Chondrocyte (in vitro differentiated cells): Measurements from ENCODE around the gene ESAM. TPM values are rescaled to one million over a fixed set of nuclear protein-coding genes. Genes with fewer than 3 reads are reported as not detected.

Source experiments
- DNase-seq: peaks from one replicate; pipeline ENCODE4 v3.0.0; 2021; ENCODE audit warnings: mixed read lengths, low spot score
- H3K27ac Mint-ChIP-seq: one replicate; pipeline ENCODE4 v1.8.0; 2021; ENCODE audit warnings: mild to moderate bottlenecking, moderate library complexity, mixed read lengths; ENCODE audit not compliant: unreplicated experiment
- H3K27me3 Mint-ChIP-seq: 2 replicates; pipeline ENCODE4 v1.8.0; 2021; ENCODE audit warnings: low read depth, mixed read lengths
- H3K36me3 Mint-ChIP-seq: 2 replicates; pipeline ENCODE4 v1.8.0; 2021; ENCODE audit warnings: low read depth, mixed read lengths
- H3K4me1 Mint-ChIP-seq: 2 replicates; pipeline ENCODE4 v1.8.0; 2021; ENCODE audit warnings: low read depth, mild to moderate bottlenecking, mixed read lengths
- H3K4me3 Mint-ChIP-seq: one replicate; pipeline ENCODE4 v1.8.0; 2021; ENCODE audit warnings: mild to moderate bottlenecking, moderate library complexity, mixed read lengths; ENCODE audit not compliant: unreplicated experiment
- H3K9me3 Mint-ChIP-seq: 2 replicates; pipeline ENCODE4 v1.8.0; 2021; ENCODE audit warnings: low read depth, mixed read lengths
- total RNA-seq: library from RNA; stranded (reverse); gene quantifications from 3 replicates; pipeline ENCODE4 v1.2.1, GENCODE V29; 2021
- TF ChIP-seq, protein P1 (sequence below): fragments of 200-600 bp; sonication (generic); IDR thresholded peaks from 2 replicates; pipeline ENCODE4 v1.5.0; 2021; ENCODE audit warnings: antibody characterized with exemption, mild to moderate bottlenecking, moderate library complexity

The ESAM gene
- total RNA-seq, 1 donor from 2014 or later: 2.6 TPM

DNA sequence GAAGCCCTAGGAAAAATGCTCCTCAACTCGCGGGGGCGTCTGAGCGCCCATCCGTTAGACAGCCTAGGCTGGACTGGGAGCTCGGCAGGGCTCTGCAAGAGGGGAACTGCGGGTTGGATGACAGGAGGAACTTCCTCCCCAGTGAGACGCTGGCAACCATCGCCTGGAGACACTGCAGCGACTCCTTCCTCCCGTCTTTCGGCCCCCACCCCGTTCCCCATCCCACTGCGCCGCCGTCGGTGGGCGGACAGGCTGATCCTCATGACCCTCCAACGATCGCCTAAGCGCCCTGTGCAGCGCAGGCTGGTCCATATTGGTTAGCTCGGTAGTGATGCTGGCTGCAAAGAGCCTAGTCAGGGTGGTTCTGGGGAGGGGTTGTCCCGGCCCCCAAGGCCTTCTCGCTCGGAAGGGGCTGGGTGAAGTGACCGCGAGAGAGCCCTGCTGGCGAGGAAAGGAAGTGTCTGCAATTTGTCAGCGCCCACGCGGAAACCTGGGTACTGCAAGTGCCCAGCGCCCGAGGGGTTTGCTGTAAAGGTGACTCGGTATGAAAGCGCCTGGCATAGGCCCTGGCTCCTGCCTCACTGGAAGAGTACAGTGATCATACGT, 21.7 kb downstream of the ESAM start:
- Mint-ChIP-seq H3K9me3 (no peaks in the 10 kb centered on the region), H3K4me1 (peaks cover 18% of the 10 kb centered on the region), H3K27ac (peak overlapping the region; percentile 25), H3K27me3 (peaks cover 43% of the 10 kb centered on the region), H3K4me3 (peak overlapping the region; percentile 68), H3K36me3 (peaks cover 1% of the 10 kb centered on the region)
- TF ChIP-seq, protein P1, sequence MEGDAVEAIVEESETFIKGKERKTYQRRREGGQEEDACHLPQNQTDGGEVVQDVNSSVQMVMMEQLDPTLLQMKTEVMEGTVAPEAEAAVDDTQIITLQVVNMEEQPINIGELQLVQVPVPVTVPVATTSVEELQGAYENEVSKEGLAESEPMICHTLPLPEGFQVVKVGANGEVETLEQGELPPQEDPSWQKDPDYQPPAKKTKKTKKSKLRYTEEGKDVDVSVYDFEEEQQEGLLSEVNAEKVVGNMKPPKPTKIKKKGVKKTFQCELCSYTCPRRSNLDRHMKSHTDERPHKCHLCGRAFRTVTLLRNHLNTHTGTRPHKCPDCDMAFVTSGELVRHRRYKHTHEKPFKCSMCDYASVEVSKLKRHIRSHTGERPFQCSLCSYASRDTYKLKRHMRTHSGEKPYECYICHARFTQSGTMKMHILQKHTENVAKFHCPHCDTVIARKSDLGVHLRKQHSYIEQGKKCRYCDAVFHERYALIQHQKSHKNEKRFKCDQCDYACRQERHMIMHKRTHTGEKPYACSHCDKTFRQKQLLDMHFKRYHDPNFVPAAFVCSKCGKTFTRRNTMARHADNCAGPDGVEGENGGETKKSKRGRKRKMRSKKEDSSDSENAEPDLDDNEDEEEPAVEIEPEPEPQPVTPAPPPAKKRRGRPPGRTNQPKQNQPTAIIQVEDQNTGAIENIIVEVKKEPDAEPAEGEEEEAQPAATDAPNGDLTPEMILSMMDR: peak; percentile 71
- no peak for DNase-seq

DNA sequence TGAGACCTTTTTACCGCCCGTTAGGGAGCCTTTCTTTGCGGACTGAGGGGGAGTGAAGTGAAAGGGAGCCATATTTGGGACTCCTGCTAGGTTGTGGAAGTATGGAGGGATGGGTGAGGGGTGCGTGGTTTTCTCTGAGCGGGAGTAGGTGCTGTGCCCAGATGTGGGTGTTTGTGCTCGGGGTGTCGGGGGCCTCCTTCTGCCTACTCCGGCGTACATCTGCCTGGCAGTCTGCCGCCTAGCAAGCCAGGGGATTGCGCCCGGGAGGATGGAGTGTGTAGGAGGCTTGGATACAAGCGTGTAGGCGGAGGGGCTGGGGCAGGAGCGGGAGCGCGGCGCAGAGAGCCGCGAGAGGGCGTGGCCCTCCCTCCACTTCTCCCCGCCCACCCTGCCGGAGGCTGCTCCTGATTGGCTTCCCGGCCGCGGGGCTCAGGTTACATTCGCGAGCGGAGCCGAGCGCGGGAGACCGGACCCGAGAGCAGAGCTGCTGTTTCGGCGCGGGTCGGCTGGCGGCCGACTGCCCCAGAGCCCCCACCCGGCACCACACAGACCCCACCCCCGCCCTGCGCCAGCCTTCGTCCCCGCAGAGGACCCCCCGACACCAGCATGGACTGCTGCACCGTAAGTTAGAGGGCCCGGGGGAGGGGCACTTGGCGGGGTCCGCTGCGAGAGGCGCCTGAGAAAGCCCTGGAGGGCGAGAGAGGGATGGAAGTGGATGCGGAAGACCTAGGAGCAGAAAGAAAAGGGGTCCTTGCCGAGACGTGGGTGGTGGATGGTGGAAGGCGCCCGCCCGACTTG, 22.4 kb downstream of the ESAM start, which contains the start of gene NRGN:
Gene NRGN (plus strand): TSS at position 464 of the 798 bp plus-strand sequence. CDS start 143 bp downstream, at position 607.
- TF ChIP-seq, protein P1: no peak
- peaks cover 18% of the 10 kb centered on the region for H3K4me1 Mint-ChIP-seq
- no peaks in the 10 kb centered on the region for H3K9me3 Mint-ChIP-seq
- H3K27me3 Mint-ChIP-seq: peaks cover 40% of the 10 kb centered on the region
- H3K4me3 Mint-ChIP-seq: peak within 1 kb of the TSS; percentile 68
- H3K36me3 Mint-ChIP-seq: peaks cover 1% of the 10 kb centered on the region
- H3K27ac Mint-ChIP-seq: peak within 1 kb of the TSS; percentile 25
- DNase-seq: no peak

DNA sequence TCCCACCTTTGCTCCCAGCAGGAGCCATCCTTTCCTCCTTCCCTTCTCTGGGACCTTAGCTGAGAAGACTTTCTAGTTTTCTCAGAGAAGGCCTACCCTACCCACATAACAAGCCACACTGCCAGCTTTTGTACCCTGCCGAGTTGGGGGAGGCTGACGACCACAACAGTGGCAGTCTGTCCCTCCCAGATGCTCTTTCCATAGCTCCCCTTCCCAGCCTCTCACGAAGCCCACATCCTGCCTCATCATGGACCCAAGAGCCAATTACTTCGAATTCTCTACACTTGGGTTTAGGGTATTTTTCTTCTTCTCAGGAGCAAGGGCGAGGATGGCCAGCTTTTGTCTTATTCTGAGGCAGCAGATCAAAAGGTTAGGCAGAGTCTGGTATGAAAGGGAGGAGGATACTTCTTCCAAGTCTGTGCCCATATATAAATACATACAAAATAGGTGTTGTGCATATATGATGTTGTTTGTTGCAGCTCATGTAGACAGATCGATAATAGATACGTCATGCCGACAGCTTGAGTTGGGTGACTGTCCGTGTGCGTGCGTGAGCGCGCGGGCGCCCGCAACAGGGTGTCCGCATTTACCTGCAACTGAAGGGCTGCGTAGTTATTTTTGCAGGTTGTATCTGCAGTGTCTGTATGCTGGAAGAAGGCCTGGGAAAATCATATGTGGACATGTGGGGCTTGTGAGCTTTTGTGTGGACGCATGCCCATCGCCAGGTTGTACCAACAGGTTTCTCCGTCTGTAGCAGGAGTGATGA, 23.2 kb downstream of the ESAM start:
- H3K4me3 Mint-ChIP-seq: peak overlapping the region; percentile 68
- TF ChIP-seq, protein P1: no peak
- no peaks in the 10 kb centered on the region for H3K9me3 Mint-ChIP-seq
- H3K27ac Mint-ChIP-seq: no peak overlapping the region
- H3K27me3 Mint-ChIP-seq: peaks cover 35% of the 10 kb centered on the region
- H3K36me3 Mint-ChIP-seq: peaks cover 1% of the 10 kb centered on the region
- peaks cover 18% of the 10 kb centered on the region for H3K4me1 Mint-ChIP-seq
- no peak for DNase-seq

DNA sequence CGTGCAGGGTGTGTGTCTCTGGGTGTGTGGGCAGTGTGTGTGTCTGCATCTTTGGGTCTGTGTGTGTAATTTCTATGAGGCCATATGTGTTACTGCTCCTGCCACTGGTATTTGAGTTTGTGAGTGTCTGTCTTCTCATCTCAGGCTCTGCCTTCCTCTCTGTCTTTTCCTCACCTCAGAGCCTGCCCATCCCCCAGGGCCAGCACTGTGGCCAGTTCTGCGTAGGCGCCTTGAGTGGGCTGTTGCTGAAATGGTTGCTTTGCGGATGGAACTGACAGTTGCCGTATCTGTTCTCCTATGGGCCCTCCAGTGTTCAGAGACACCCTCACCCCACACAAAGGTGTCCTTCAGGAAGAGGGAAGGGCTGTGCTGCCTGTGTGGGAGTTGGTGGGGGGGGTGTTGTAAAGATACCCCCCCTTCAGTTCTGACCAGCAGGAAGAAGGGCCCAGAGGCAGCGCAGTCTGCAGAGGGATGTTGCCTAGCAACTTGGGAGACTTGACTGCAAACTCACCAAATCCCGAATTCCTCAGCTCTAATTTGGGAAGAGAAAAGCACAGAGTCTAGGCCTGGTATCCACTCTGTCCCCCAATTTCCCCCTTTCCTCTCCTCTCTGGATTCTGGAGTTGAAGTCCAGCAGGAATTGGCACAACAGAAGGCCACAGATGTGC, 24.3 kb downstream of the ESAM start:
- Mint-ChIP-seq H3K4me1 (peaks cover 18% of the 10 kb centered on the region), H3K9me3 (no peaks in the 10 kb centered on the region), H3K27me3 (peaks cover 28% of the 10 kb centered on the region), H3K27ac (peak overlapping the region; percentile 32), H3K4me3 (no peak overlapping the region), H3K36me3 (no peaks in the 10 kb centered on the region)
- TF ChIP-seq, protein P1: no peak
- no peak for DNase-seq
